Epithelial cell of umbilical artery (primary cell): Measurements from ENCODE around the gene FNIP1. TPM values are rescaled to one million over a fixed set of nuclear protein-coding genes. Genes with fewer than 3 reads are reported as not detected.

ENCODE experiments used
- total RNA-seq: library from RNA; depleted of rRNA; stranded (reverse); fragments of >200 nt; gene quantifications from 2 replicates; pipeline ENCODE4 v1.2.3, GENCODE V29; 2014

Gene FNIP1
- total RNA-seq, result 24.7 and 33.6 TPM in 2 replicates

GRCh38 chr5:131796793-131797693 is at the start of gene FNIP1:
Gene FNIP1 (minus strand): TSS chr5:131797017. CDS start chr5:131796921, 96 bp downstream.

GRCh38 chr5:131634996-131635683 is 161.7 kb downstream of the FNIP1 start, which contains the start of gene RAPGEF6:
Gene RAPGEF6 (minus strand): TSS chr5:131635229. CDS start chr5:131635030, 199 bp downstream.

Other genes with a start within 250 kb of the FNIP1 start
- 14.0 and 16.4 TPM in 2 replicates for gene RAPGEF6, start 161.8 kb downstream of the FNIP1 start, total RNA-seq
- gene MEIKIN, start 148.6 kb upstream of the FNIP1 start, total RNA-seq, result not detected in 2 replicates
- gene ACSL6, start 214.6 kb upstream of the FNIP1 start, total RNA-seq, result not detected in 2 replicates